ENCODE data around the gene PLAGL2. TPM values are rescaled to one million over a fixed set of nuclear protein-coding genes. Genes with fewer than 3 reads are reported as not detected.

The PLAGL2 gene
- total and polyA plus RNA-seq, 2 of the 4 experiments (the other 2 are of a cell fraction): 2.9 to 7.7 TPM

GRCh38 chr20:32237419-32237818 lies 29.9 kb upstream of the PLAGL2 start:
- Histone ChIP-seq H3K4me3 (ENCODE audit: insufficient read depth, low read depth, low read length) (no peak overlapping the region), H3K27me3 (ENCODE audit: control insufficient read depth, insufficient read depth, low read length) (no peaks in the 10 kb centered on the region), H2BK15ac (ENCODE audit: low read depth, low read length) (no peak overlapping the region), H3K36me3 (ENCODE audit: control insufficient read depth, insufficient read depth, low read length) (peaks cover 31% of the 10 kb centered on the region), H2AK5ac (ENCODE audit: low read depth, low read length) (no peak overlapping the region), H3K4ac (ENCODE audit: low read depth, low read length) (no peak overlapping the region), H3K9ac (ENCODE audit: low read depth, low read length) (no peak overlapping the region), H3K9me1 (ENCODE audit: insufficient read depth, low read length) (no peaks in the 10 kb centered on the region), H4K8ac (ENCODE audit: low read depth in 2 of 2, low read length in 2 of 2) (no peak overlapping the region), H2BK5ac (ENCODE audit: low read depth, low read length, poor library complexity, severe bottlenecking) (no peak overlapping the region), H3K4me1 (ENCODE audit: control insufficient read depth, insufficient read depth, low read length) (peaks cover 4% of the 10 kb centered on the region; the same call in 1 of the 2 replicates), H3K27ac (ENCODE audit: insufficient read depth, low read length) (peak overlapping the region; percentile 8; the same call in 1 of the 2 replicates), H3K56ac (ENCODE audit: extremely low read depth, insufficient read depth, low read length) (no peak overlapping the region), H3K14ac (replicated peaks; ENCODE audit: low read depth, low read length) (no peak overlapping the region), H2BK20ac (ENCODE audit: low read depth, low read length) (no peak overlapping the region), H4K5ac (ENCODE audit: low read depth, low read length) (no peak overlapping the region; the same call in 1 of the 2 replicates), H4K20me1 (ENCODE audit: insufficient read depth, low read length) (no peaks in the 10 kb centered on the region), H3K4me2 (ENCODE audit: low read depth, low read length) (no peak overlapping the region), H3K18ac (ENCODE audit: low read depth, low read length) (no peak overlapping the region), H4K91ac (ENCODE audit: insufficient read depth, low read depth, low read length) (no peak overlapping the region), H2AFZ (replicated peaks; ENCODE audit: low read length, poor library complexity) (no peak overlapping the region), H2BK120ac (ENCODE audit: low read depth, low read length) (no peak overlapping the region), H3K23ac (ENCODE audit: low read depth, low read length) (no peak overlapping the region), H3K9me3 (ENCODE audit: control insufficient read depth, insufficient read depth, low read length) (no peaks in the 10 kb centered on the region), H2AK9ac (replicated peaks; ENCODE audit: low read depth, low read length, poor library complexity) (no peak overlapping the region), H3K79me1 (ENCODE audit: low read depth in 1 of 2, low read length in 2 of 2) (peaks cover 0 to 4% of the 10 kb centered on the region in 2 experiments; a peak in 1 of 4 replicates)
- ChIA-PET CTCF (no interaction called here), POLR2A (ENCODE audit: unreplicated experiment) (no interaction called here)
- intact Hi-C loops (cut with micrococcal nuclease): no loop called here
- WGBS, 2 experiments (ENCODE audit: extremely low coverage in 2 of 2, insufficient read length in 1 of 2): 90% methylated on average over 5 of the region's 6 CpGs; no CpG with 5 or more reads in 1 of the 2 experiments
- TF ChIP-seq SMC3 (IDR thresholded peaks at IDR 0.05; ENCODE audit: low read depth, low read length): no peak
- no peak for TF ChIP-seq USF2 (IDR thresholded peaks at IDR 0.05; ENCODE audit: low read depth, low read length)
- no peak for TF ChIP-seq ELK1 (IDR thresholded peaks at IDR 0.05; ENCODE audit: borderline replicate concordance, low read depth, low read length)
- no peak for TF ChIP-seq BHLHE40 (IDR thresholded peaks at IDR 0.05; ENCODE audit: low read depth, low read length)
- no peak for TF ChIP-seq RAD21 (IDR thresholded peaks at IDR 0.05; ENCODE audit: low read length)
- no peak for TF ChIP-seq CHD1 (IDR thresholded peaks at IDR 0.05; ENCODE audit: low read depth, low read length)
- no peak for TF ChIP-seq POLR2A (IDR thresholded peaks at IDR 0.05; ENCODE audit: low read depth, low read length)
- no peak for TF ChIP-seq MAFK (IDR thresholded peaks at IDR 0.05; ENCODE audit: low read depth, low read length)
- TF ChIP-seq MXI1 (IDR thresholded peaks at IDR 0.05; ENCODE audit: borderline replicate concordance, low read depth, low read length): no peak
- TF ChIP-seq RCOR1 (IDR thresholded peaks at IDR 0.05; ENCODE audit: insufficient replicate concordance, low read length): no peak
- no peak for TF ChIP-seq MAZ (IDR thresholded peaks at IDR 0.05; ENCODE audit: borderline replicate concordance, low read depth, low read length)
- TF ChIP-seq RFX5 (IDR thresholded peaks at IDR 0.05; ENCODE audit: low read depth, low read length): no peak
- no peak for TF ChIP-seq NFE2L2 (IDR thresholded peaks at IDR 0.05; ENCODE audit: low read depth, low read length)
- no peak for TF ChIP-seq FOS (IDR thresholded peaks at IDR 0.05; ENCODE audit: low read depth, low read length)
- no peak for TF ChIP-seq CTCF (conservative IDR thresholded peaks at IDR 0.05; ENCODE audit: low read depth, low read length)
- no peak for TF ChIP-seq CEBPB (IDR thresholded peaks at IDR 0.05; ENCODE audit: low read depth, low read length)
- DNase-seq: no peak
- dilution Hi-C loops (cut with HindIII; ENCODE audit: low sequenced_read_pairs, unreplicated experiment): no loop called here
- ATAC-seq (ENCODE audit: low read depth): peak; percentile 78
- in situ Hi-C loops (cut with MboI; ENCODE audit: low sequenced_read_pairs): no loop called here
- no TSS peak for BruUV-seq (replicated peaks)

All from IMR-90 (cell line).